Fibroblast of peridontal ligament (primary cell): ENCODE measurements around the gene ATG7.

Experiments used
- DNase-seq: peaks from one replicate; pipeline ENCODE4 v3.0.0-alpha.2; 2010; ENCODE audit errors: extremely low read depth

The ATG7 gene

DNA sequence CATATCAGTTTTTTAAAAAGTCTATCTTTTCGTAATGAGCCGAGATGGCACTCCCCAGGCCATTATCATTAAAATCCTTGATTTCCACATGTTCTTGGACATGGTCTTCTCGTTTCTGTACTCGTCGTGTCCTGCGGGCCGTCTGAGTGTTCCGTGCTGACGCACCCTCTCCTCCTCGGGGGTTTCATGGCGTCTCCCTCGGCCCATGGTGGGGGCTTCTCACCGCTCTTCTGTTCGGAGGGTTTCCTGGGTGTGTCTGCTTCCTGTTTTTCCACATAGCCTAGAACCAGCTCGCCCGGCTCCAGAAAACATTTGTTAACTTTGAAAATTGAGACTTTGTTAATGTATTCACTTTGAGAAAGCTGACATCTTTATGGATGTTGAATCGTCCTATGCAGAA, 278.8 kb downstream of the ATG7 start:
- DNase-seq = no peak

- DNase-seq = no peak
Observed at GRCh38 chr3:11552289-11553264, 280.4 kb downstream of the ATG7 start.

GRCh38 chr3:11553436-11554235, 281.4 kb downstream of the ATG7 start:
- no peak for DNase-seq

- DNase-seq = no peak
Observed at GRCh38 chr3:11554236-11554610, 282.0 kb downstream of the ATG7 start.

GRCh38 chr3:11554666-11555065, 282.5 kb downstream of the ATG7 start:
- no peak for DNase-seq

DNA sequence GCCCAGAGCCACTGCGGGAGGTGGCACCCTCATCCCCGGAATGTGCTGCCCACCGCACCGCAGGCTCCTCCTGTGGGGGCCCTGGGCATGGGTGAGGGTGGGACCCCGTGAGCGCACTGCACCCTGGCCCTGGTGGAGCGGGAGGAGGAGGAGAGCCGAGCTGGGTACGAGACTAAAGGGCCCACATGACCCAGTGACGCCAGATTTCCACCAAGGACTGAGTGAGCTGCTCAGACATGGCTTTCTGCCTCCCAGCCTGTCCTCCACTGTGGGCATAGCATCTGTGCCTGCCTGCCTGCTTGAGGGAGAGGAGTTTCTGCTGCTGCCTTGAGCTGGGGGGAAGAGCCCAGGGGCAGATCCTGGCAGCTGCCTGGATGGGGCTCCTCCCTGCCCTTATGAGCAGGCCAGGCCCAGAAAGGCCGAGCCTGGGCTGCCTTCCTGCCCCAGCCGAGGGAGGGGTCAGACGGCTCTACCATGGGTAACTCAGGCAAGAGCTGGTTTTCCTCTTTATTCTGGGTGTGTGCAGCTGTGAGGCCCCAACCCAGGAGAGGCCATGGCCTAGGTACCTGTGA, 283.1 kb downstream of the ATG7 start:
- DNase-seq = no peak

DNA sequence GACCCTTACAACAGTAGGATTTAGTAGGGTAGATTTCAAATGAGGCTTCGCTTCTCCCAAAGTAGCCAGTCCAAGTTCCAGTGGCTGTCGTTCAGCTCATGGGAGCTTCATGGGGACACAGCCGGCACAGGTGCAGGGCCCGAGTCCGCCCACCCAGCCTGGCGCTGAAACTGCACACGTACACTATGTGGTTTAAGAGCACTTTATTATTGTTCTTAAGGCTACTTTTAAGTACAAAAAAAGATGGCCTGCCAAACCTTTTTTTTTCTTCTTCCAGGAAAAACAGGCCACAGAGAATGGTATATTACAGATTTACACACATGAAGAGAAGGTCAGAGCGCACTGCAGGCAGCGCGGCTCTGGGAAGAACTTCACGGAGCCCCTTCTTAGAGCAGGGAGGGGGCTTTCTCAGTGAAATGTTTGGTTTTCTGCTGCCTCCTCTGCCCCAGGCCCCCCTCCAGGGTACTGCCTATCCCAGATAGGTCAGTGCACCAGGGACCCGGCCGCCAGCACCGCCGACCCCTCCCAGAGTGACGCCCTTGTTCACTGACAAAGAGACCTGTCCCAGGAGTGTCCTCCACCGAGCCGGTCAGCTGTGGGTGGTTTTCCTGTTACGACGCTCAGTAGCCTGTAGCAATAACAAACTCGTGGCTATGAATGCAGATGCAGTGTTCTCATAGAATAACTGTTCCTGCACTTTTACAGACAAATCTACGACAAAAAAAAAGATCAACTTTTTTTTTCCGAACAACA, 283.9 kb downstream of the ATG7 start:
- DNase-seq = no peak

GRCh38 chr3:11556851-11557644, 284.9 kb downstream of the ATG7 start:
- DNase-seq = peak; percentile 85

DNA sequence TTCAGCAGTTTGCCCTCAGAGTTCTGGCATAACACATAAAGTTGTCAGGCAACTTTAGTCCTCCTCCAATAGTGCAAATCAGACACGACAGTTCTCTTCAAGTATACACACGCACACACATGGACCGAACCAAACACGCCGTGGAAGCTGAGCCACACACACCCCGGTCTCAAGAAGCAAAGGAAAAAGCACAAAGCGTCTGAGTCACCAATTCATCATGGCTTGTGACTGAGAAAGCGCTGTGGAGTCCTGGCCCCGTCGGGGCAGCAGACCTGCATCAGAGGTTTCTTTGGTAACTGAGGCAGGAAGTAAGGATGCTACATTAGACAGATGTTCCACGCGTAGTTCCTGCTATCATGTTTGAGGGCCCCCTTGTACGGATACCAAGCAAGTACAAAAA, 285.8 kb downstream of the ATG7 start:
- peak; percentile 80 for DNase-seq

GRCh38 chr3:11558411-11558903, 286.3 kb downstream of the ATG7 start:
- DNase-seq = no peak

DNA sequence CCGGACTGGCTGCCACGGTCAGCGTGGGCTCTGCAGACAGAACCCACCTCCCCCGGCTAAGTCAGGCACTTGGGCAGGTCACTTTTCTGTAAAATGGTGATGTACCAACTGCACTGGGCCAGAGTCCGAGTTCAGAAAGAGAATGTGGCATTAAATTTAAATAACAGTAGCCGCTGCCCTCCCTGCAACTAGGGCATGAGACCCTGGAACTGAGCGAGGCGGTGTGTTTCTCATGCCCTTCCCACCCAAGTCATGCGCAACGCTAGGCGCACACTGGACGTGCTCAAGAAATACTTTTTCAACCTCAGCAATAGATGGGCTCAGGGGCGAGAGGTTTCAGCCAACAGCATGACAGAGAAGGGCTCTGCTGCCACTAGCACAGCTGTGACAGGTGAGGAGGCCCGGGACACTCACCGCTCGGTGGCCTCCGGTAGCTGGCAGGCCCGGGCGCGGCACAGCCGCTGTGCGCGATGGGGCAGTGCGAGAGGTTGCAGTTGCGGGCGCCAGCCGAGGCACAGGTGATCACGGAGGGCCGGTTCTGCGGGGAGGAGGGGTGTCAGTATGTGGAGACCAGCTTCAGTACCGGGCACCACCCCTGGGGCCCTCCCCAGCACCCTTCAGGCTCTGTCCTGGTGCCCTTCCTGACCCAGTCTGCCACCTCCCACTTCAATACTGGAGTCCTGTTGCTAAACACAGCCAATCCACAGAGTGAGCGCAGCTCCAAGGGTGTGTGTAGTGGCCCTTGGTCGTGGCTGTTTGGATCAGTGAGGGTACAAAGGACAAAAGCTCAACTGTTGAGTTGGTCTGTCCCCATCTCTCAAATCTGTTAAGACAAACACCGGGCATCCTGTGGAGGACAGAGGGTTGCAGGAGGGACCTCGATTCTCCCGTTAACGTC, 287.0 kb downstream of the ATG7 start:
- no peak for DNase-seq

- DNase-seq = no peak
Observed at GRCh38 chr3:11559816-11560633, 287.8 kb downstream of the ATG7 start.

DNA sequence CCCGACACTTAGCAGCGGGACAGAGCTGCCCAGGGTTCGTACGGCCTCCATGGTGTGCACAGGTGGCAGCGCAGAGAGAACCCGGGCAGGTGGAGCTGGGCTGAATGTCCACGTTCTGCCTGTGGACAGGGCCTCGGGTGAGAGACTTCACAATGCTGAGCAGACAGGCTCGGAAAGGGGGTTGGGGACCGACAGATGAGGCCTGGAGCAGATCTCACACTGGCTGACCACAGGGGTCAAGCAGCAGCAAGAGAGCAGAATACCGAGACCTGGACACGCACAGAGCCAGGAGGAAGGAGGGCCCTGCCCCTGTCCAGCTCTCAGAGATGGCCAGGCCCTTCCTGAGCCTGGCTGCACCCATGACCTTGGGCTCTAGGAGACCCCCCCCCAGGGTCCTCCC, 288.5 kb downstream of the ATG7 start:
- no peak for DNase-seq

GRCh38 chr3:11562277-11562881, 290.2 kb downstream of the ATG7 start:
- no peak for DNase-seq

- DNase-seq = no peak
Observed at GRCh38 chr3:11563159-11563864, 291.1 kb downstream of the ATG7 start.

- no peak for DNase-seq
Observed at GRCh38 chr3:11563865-11564185, 291.6 kb downstream of the ATG7 start.

- no peak for DNase-seq
Observed at GRCh38 chr3:11564577-11565001, 292.4 kb downstream of the ATG7 start.

- DNase-seq = no peak
Observed at GRCh38 chr3:11565072-11565471, 292.9 kb downstream of the ATG7 start.
